Duodenal mucosa (tissue), 2 donors: Measurements from ENCODE around the gene CMTM8.

Experiments
- H3K27ac ChIP-seq: one replicate; pipeline ENCODE4 v1.7.0; 2013; ENCODE audit warnings: low read depth, low read length
- H3K27me3 ChIP-seq, 2 donors: one replicate each; pipeline ENCODE4 v1.7.0; 2013; ENCODE audit warnings: low read length in 2 of 2, control low read depth in 1 of 2; ENCODE audit not compliant: insufficient read depth in 2 of 2, control insufficient read depth in 1 of 2
- H3K36me3 ChIP-seq, 2 donors: one replicate each; pipeline ENCODE4 v1.7.0; 2013; ENCODE audit warnings: low read length in 2 of 2, control low read depth in 1 of 2; ENCODE audit not compliant: insufficient read depth in 2 of 2, control insufficient read depth in 1 of 2
- H3K4me1 ChIP-seq, 2 donors: one replicate each; pipeline ENCODE4 v1.7.0; 2013; ENCODE audit warnings: low read length in 2 of 2, control low read depth in 1 of 2; ENCODE audit not compliant: insufficient read depth in 2 of 2, control insufficient read depth in 1 of 2
- H3K4me3 ChIP-seq, 2 donors: one replicate each; pipeline ENCODE4 v1.7.0; 2013; ENCODE audit warnings: low read length in 2 of 2, low read depth in 1 of 2
- H3K9ac ChIP-seq, 2 donors: one replicate each; pipeline ENCODE4 v1.7.0; 2013; ENCODE audit warnings: low read length in 2 of 2, low read depth in 1 of 2
- H3K9me3 ChIP-seq, 2 donors: one replicate each; pipeline ENCODE4 v1.7.0; 2013; ENCODE audit warnings: low read length in 2 of 2, control low read depth in 1 of 2; ENCODE audit not compliant: control insufficient read depth in 1 of 2

Gene CMTM8

GRCh38 chr3:32347343-32348125 lies 109.1 kb downstream of the CMTM8 start:
- Histone ChIP-seq H3K27me3 (no peaks in the 10 kb centered on the region), H3K4me3 (no peak overlapping the region), H3K9ac (no peak overlapping the region), H3K9me3 (no peaks in the 10 kb centered on the region), H3K36me3 (no peaks in the 10 kb centered on the region), H3K4me1 (peaks cover 0 to 6% of the 10 kb centered on the region in 2 donors), H3K27ac (no peak overlapping the region)

DNA sequence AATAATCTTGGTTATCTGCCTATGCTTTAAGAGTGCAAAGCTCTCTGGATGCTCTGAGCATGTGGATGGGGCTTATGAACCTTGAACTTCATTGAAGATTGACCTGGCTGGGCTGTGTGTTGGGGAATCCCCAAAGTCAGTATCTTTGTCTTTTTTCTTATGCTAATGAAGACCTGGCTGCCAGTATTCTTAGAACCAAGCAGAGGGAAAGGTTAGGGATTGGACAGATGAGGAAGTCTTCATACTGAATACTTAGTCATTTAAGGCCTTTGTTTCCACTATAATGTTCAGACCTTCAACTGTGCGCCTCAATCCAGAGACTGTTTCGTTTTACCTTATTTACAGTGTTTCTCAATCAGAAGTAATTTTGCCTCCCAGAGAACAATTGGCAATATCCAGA lies 110.7 kb downstream of the CMTM8 start:
- Histone ChIP-seq H3K36me3 (no peaks in the 10 kb centered on the region), H3K9ac (no peak overlapping the region), H3K27me3 (no peaks in the 10 kb centered on the region), H3K27ac (no peak overlapping the region), H3K4me1 (peaks cover 0 to 6% of the 10 kb centered on the region in 2 donors), H3K4me3 (no peak overlapping the region), H3K9me3 (no peaks in the 10 kb centered on the region)

DNA sequence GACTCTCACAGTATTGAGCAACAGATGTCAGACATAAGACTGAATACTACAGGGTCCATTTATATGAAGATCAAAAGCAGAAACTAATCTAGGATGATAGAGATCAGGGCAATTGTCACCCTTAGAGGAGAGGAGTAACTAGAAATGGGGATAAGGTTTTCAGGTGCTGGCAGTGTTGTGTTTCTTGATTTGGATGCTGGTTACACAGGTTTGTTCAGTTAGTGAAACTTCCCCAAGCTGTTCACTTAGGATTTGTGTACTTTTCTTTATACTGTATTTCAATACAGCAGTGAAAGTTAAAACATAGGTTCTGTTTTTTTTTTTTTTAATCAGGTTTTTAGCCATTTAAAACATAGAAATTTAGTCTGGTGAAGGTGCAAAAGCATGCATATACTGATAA lies 114.1 kb downstream of the CMTM8 start:
- H3K9ac ChIP-seq: no peak overlapping the region
- no peaks in the 10 kb centered on the region for H3K27me3 ChIP-seq
- H3K27ac ChIP-seq: no peak overlapping the region
- H3K36me3 ChIP-seq: no peaks in the 10 kb centered on the region
- H3K9me3 ChIP-seq: no peaks in the 10 kb centered on the region
- H3K4me1 ChIP-seq: peaks cover 0 to 2% of the 10 kb centered on the region in 2 donors
- H3K4me3 ChIP-seq: no peak overlapping the region

- H3K9ac ChIP-seq: no peak overlapping the region
- no peak overlapping the region for H3K27ac ChIP-seq
- H3K9me3 ChIP-seq: no peaks in the 10 kb centered on the region
- H3K4me3 ChIP-seq: no peak overlapping the region
- no peaks in the 10 kb centered on the region for H3K27me3 ChIP-seq
- no peaks in the 10 kb centered on the region for H3K4me1 ChIP-seq
- no peaks in the 10 kb centered on the region for H3K36me3 ChIP-seq
Observed at GRCh38 chr3:32353351-32353750, 114.9 kb downstream of the CMTM8 start.

- Histone ChIP-seq H3K4me3 (no peak overlapping the region), H3K9me3 (no peaks in the 10 kb centered on the region), H3K9ac (no peak overlapping the region), H3K36me3 (no peaks in the 10 kb centered on the region), H3K27me3 (no peaks in the 10 kb centered on the region), H3K4me1 (no peaks in the 10 kb centered on the region), H3K27ac (no peak overlapping the region)
Observed at GRCh38 chr3:32354362-32354778, 115.9 kb downstream of the CMTM8 start.

GRCh38 chr3:32355751-32356291 lies 117.3 kb downstream of the CMTM8 start:
- H3K27ac ChIP-seq: no peak overlapping the region
- H3K27me3 ChIP-seq: no peaks in the 10 kb centered on the region
- no peak overlapping the region for H3K4me3 ChIP-seq
- H3K9ac ChIP-seq: no peak overlapping the region
- H3K9me3 ChIP-seq: no peaks in the 10 kb centered on the region
- H3K36me3 ChIP-seq: no peaks in the 10 kb centered on the region
- H3K4me1 ChIP-seq: no peaks in the 10 kb centered on the region

DNA sequence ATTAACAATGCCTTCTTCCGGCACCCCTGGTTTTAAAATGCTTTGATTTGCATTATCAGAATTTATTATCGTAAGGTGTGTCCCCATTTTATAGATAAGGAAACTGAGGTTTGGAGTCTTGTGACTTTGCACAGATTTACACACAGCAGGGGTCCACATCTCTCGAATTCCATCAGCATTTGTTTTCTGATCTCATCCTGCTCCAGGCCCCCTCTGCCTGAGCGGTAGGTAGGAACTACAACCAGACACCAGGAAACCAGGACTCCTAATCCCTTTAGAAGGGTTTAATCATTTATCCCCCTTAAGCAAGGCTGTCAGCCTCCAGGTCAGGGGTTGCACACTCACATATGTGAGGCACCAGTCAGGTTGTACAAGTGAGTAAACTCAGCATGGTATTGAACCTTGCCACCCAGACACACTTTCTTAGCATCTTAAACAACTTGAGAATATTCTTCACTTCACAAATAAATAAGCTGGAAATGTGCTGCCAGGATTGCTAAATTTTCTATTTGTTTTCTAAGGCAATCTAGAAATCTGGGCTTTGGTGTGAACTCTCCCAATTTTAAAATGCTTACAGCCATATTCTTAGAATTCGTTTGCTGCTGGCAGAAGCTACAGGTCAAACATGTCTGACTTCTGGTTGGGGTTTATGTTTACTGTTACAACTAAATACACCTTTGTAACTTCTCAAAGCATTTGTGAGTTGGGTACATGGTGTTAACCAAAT lies 121.4 kb downstream of the CMTM8 start:
- Histone ChIP-seq H3K9ac (no peak overlapping the region), H3K36me3 (no peaks in the 10 kb centered on the region), H3K27me3 (no peaks in the 10 kb centered on the region), H3K4me3 (no peak overlapping the region), H3K27ac (no peak overlapping the region), H3K9me3 (no peaks in the 10 kb centered on the region), H3K4me1 (no peaks in the 10 kb centered on the region)

DNA sequence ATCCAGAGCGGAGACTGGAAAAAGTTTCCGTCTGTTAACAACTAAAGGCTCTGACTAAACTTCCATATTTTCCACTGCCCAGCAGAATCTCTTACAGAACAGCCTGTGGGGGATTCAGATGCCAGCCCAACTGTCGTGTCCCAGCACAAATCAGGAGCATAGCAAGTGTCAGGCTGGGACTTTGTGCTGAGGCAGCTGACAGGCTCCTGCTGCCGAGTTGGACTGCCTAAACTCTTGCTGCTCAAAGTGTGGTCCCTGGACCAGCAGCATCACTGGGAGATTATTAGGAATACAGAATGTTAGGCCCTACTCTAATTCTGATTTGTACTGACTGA lies 122.0 kb downstream of the CMTM8 start:
- H3K9me3 ChIP-seq: no peaks in the 10 kb centered on the region
- no peaks in the 10 kb centered on the region for H3K4me1 ChIP-seq
- H3K27me3 ChIP-seq: no peaks in the 10 kb centered on the region
- no peak overlapping the region for H3K9ac ChIP-seq
- no peak overlapping the region for H3K4me3 ChIP-seq
- no peaks in the 10 kb centered on the region for H3K36me3 ChIP-seq
- H3K27ac ChIP-seq: no peak overlapping the region

DNA sequence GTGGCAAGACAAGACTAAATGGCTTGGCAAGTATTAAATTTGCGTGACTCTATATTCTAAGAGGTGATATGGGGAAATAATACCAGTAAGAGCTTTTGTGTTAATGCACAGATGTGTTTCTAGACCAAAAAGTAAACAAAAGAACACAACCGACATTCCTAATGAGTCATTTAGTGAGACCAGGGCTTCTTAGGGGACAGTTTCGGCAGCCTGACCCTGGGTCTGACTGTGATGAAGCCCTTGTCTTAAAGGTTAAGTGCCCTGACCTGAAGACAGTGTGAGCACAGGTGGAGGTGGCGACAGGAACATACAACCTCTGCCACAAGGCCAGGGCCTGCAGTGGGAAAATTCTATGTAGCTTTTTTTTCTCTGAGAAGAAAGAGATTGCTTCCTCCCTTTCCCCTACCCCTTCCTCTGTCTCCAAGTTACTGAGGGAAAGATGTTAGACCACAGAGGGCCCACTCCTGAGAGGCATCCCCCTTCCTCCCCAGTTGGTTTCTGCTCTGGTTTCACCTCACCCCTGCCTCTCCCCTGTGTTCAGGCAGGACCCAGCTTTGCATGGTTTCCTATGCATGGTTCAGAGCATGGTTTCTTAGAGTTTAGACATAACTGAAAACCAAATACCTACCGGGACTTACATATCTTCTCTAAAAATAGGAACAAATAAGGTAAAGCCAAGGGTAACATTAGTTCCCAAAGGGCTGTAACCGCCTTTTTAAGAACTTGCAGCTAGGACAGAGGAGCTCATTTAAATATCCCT lies 128.3 kb downstream of the CMTM8 start:
- H3K9me3 ChIP-seq: no peaks in the 10 kb centered on the region
- no peaks in the 10 kb centered on the region for H3K4me1 ChIP-seq
- no peak overlapping the region for H3K4me3 ChIP-seq
- no peaks in the 10 kb centered on the region for H3K36me3 ChIP-seq
- H3K9ac ChIP-seq: no peak overlapping the region
- no peaks in the 10 kb centered on the region for H3K27me3 ChIP-seq
- no peak overlapping the region for H3K27ac ChIP-seq

DNA sequence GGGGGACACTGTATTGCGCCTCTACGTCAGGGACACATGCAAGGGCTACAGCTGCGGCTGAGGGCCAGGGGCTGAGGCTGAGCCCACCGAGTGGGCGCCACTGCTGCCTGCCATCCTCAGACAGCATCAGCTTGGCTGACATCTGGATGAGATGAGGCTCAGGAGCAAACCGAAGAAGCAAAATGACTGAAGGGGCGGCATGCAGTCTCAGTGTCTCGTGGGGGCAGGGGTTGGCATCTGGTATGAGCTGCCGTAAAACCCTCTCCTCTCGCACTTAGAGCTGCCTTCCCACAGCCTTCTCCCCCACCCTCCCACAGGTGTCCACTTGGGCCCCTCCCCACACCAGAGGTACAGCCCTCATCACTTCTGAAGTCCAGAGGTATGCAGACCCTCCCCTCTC lies 129.0 kb downstream of the CMTM8 start:
- no peaks in the 10 kb centered on the region for H3K4me1 ChIP-seq
- H3K9me3 ChIP-seq: no peaks in the 10 kb centered on the region
- H3K4me3 ChIP-seq: no peak overlapping the region
- no peak overlapping the region for H3K27ac ChIP-seq
- H3K27me3 ChIP-seq: no peaks in the 10 kb centered on the region
- no peak overlapping the region for H3K9ac ChIP-seq
- H3K36me3 ChIP-seq: no peaks in the 10 kb centered on the region
